ENCODE measurements around the gene KPNA6. TPM values are rescaled to one million over a fixed set of nuclear protein-coding genes. Genes with fewer than 3 reads are reported as not detected.

KPNA6 gene
- total and polyA plus RNA-seq, 2 of the 4 experiments (the other 2 are of a cell fraction) = 27.0 to 50.7 TPM

DNA sequence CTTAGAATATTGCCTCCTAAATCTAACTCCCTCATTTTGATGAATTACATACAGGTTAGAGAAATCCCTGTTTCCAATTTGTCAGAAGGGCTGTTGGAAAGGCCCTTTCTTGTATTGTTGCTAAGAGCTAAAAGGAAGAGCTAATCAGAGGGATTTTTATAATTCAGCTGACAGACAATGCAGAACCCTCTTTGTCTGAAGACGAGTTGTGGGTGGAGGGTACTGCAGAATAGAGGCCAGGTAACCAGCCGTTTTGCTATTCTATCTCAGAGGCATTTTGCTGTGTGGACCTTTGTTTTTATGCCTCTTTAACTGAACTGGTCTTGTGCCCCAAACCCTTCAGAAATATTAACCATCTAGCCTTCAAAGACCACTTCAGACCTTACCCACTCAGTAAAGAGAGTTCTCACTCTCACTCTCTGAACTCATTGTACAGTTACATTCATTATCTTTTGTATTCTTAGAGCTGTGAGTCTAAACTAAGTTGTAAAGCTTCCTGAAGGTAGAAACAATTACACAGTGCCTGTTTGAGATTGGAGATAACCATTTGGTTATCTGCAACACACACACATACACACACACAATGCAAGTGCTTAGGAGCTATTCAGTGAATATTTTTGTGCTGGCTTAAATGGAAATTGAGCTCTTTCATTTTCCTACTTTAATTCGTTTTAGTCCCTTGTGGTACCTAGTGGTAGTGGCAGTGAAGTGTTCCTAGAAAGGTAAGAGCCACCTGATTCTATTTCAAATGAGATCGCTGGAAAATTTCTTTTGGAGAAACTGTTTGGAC lies 19.7 kb downstream of the KPNA6 start:
- in situ Hi-C loops (cut with MboI; ENCODE audit: low sequenced_read_pairs) = no loop called here
- Histone ChIP-seq H2BK5ac (ENCODE audit: low read depth, low read length, poor library complexity, severe bottlenecking) (no peak overlapping the region), H3K9me1 (ENCODE audit: insufficient read depth, low read length) (peaks cover 15% of the 10 kb centered on the region), H3K4me1 (ENCODE audit: control insufficient read depth, insufficient read depth, low read length) (no peaks in the 10 kb centered on the region), H2BK20ac (ENCODE audit: low read depth, low read length) (no peak overlapping the region), H4K8ac (ENCODE audit: low read depth in 2 of 2, low read length in 2 of 2) (no peak overlapping the region), H3K27ac (ENCODE audit: insufficient read depth, low read length) (no peak overlapping the region), H3K9me3 (ENCODE audit: control insufficient read depth, insufficient read depth, low read length) (no peaks in the 10 kb centered on the region), H2BK15ac (ENCODE audit: low read depth, low read length) (no peak overlapping the region), H3K4me2 (ENCODE audit: low read depth, low read length) (no peak overlapping the region), H2AK5ac (ENCODE audit: low read depth, low read length) (no peak overlapping the region), H3K4ac (ENCODE audit: low read depth, low read length) (no peak overlapping the region), H3K18ac (ENCODE audit: low read depth, low read length) (no peak overlapping the region), H4K5ac (ENCODE audit: low read depth, low read length) (no peak overlapping the region), H2BK120ac (ENCODE audit: low read depth, low read length) (no peak overlapping the region), H2AFZ (replicated peaks; ENCODE audit: low read length, poor library complexity) (no peak overlapping the region), H3K4me3 (ENCODE audit: insufficient read depth, low read depth, low read length) (no peak overlapping the region), H3K23ac (ENCODE audit: low read depth, low read length) (no peak overlapping the region), H3K36me3 (ENCODE audit: control insufficient read depth, insufficient read depth, low read length) (no peaks in the 10 kb centered on the region), H4K20me1 (ENCODE audit: insufficient read depth, low read length) (peaks cover 45% of the 10 kb centered on the region), H3K56ac (ENCODE audit: extremely low read depth, insufficient read depth, low read length) (no peak overlapping the region), H3K9ac (ENCODE audit: low read depth, low read length) (no peak overlapping the region), H4K91ac (ENCODE audit: insufficient read depth, low read depth, low read length) (no peak overlapping the region), H3K79me1 (ENCODE audit: low read depth in 1 of 2, low read length in 2 of 2) (peaks cover 30 to 71% of the 10 kb centered on the region in 2 experiments), H3K27me3 (ENCODE audit: control insufficient read depth, insufficient read depth, low read length) (no peaks in the 10 kb centered on the region), H3K14ac (replicated peaks; ENCODE audit: low read depth, low read length) (no peak overlapping the region), H2AK9ac (replicated peaks; ENCODE audit: low read depth, low read length, poor library complexity) (no peak overlapping the region)
- DNase-seq = no peak
- no CpG with 5 or more reads among the region's 4 CpGs for WGBS, 2 experiments (ENCODE audit: extremely low coverage in 2 of 2, insufficient read length in 1 of 2)
- TF ChIP-seq CEBPB (IDR thresholded peaks at IDR 0.05; ENCODE audit: low read depth, low read length) (no peak), FOS (IDR thresholded peaks at IDR 0.05; ENCODE audit: low read depth, low read length) (no peak), RCOR1 (IDR thresholded peaks at IDR 0.05; ENCODE audit: insufficient replicate concordance, low read length) (no peak), CHD1 (IDR thresholded peaks at IDR 0.05; ENCODE audit: low read depth, low read length) (no peak), NFE2L2 (IDR thresholded peaks at IDR 0.05; ENCODE audit: low read depth, low read length) (no peak), POLR2A (IDR thresholded peaks at IDR 0.05; ENCODE audit: low read depth, low read length) (no peak), SMC3 (IDR thresholded peaks at IDR 0.05; ENCODE audit: low read depth, low read length) (no peak), RFX5 (IDR thresholded peaks at IDR 0.05; ENCODE audit: low read depth, low read length) (no peak), MAFK (IDR thresholded peaks at IDR 0.05; ENCODE audit: low read depth, low read length) (no peak), BHLHE40 (IDR thresholded peaks at IDR 0.05; ENCODE audit: low read depth, low read length) (no peak)
- TF ChIP-seq, protein P1, sequence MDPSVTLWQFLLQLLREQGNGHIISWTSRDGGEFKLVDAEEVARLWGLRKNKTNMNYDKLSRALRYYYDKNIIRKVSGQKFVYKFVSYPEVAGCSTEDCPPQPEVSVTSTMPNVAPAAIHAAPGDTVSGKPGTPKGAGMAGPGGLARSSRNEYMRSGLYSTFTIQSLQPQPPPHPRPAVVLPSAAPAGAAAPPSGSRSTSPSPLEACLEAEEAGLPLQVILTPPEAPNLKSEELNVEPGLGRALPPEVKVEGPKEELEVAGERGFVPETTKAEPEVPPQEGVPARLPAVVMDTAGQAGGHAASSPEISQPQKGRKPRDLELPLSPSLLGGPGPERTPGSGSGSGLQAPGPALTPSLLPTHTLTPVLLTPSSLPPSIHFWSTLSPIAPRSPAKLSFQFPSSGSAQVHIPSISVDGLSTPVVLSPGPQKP (IDR thresholded peaks at IDR 0.05; ENCODE audit: borderline replicate concordance, low read depth, low read length) = no peak
- TF ChIP-seq, protein P2, sequence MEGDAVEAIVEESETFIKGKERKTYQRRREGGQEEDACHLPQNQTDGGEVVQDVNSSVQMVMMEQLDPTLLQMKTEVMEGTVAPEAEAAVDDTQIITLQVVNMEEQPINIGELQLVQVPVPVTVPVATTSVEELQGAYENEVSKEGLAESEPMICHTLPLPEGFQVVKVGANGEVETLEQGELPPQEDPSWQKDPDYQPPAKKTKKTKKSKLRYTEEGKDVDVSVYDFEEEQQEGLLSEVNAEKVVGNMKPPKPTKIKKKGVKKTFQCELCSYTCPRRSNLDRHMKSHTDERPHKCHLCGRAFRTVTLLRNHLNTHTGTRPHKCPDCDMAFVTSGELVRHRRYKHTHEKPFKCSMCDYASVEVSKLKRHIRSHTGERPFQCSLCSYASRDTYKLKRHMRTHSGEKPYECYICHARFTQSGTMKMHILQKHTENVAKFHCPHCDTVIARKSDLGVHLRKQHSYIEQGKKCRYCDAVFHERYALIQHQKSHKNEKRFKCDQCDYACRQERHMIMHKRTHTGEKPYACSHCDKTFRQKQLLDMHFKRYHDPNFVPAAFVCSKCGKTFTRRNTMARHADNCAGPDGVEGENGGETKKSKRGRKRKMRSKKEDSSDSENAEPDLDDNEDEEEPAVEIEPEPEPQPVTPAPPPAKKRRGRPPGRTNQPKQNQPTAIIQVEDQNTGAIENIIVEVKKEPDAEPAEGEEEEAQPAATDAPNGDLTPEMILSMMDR (conservative IDR thresholded peaks at IDR 0.05; ENCODE audit: low read depth, low read length) = no peak
- TF ChIP-seq, protein P3, sequence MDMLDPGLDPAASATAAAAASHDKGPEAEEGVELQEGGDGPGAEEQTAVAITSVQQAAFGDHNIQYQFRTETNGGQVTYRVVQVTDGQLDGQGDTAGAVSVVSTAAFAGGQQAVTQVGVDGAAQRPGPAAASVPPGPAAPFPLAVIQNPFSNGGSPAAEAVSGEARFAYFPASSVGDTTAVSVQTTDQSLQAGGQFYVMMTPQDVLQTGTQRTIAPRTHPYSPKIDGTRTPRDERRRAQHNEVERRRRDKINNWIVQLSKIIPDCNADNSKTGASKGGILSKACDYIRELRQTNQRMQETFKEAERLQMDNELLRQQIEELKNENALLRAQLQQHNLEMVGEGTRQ (IDR thresholded peaks at IDR 0.05; ENCODE audit: low read depth, low read length) = no peak
- BruUV-seq (replicated peaks) = no TSS peak
- ATAC-seq (ENCODE audit: low read depth) = no peak
- ChIA-PET CTCF (no interaction called here), POLR2A (ENCODE audit: unreplicated experiment) (interaction anchor here (0.5 to 0.6 kb wide), 2 partner anchors 55 to 337 kb away, joined by 3 to 9 read pairs; no protein-coding TSS in a partner anchor)
- intact Hi-C loops (cut with micrococcal nuclease) = no loop called here
- dilution Hi-C loops (cut with HindIII; ENCODE audit: low sequenced_read_pairs, unreplicated experiment) = no loop called here

Data from IMR-90 (cell line).